Activated naive CD4-positive, alpha-beta T cell treated with anti-CD3 and anti-CD28 coated beads, Interleukin-2, amount 50 U/mL, for 24 hours (primary cell): ENCODE measurements around the gene PCARE.

Experiments used
- H3K27ac Mint-ChIP-seq: one replicate; pipeline ENCODE4 v1.8.0; 2021; ENCODE audit warnings: mild to moderate bottlenecking, mixed read lengths
- H3K27me3 Mint-ChIP-seq: one replicate; pipeline ENCODE4 v1.8.0; 2021; ENCODE audit warnings: mixed read lengths
- H3K36me3 Mint-ChIP-seq: one replicate; pipeline ENCODE4 v1.8.0; 2021; ENCODE audit warnings: mixed read lengths
- H3K4me1 Mint-ChIP-seq: one replicate; pipeline ENCODE4 v1.8.0; 2021; ENCODE audit warnings: mixed read lengths
- H3K4me3 Mint-ChIP-seq: one replicate; pipeline ENCODE4 v1.8.0; 2021; ENCODE audit warnings: mild to moderate bottlenecking, mixed read lengths
- H3K9me3 Mint-ChIP-seq: one replicate; pipeline ENCODE4 v1.8.0; 2021; ENCODE audit warnings: mixed read lengths

Gene PCARE

GRCh38 chr2:29072971-29073725, 1.2 kb downstream of the PCARE start:
- H3K36me3 Mint-ChIP-seq = no peaks in the 10 kb centered on the region
- H3K4me3 Mint-ChIP-seq = no peak overlapping the region
- no peaks in the 10 kb centered on the region for H3K4me1 Mint-ChIP-seq
- H3K27me3 Mint-ChIP-seq = no peaks in the 10 kb centered on the region
- peaks cover 5% of the 10 kb centered on the region for H3K9me3 Mint-ChIP-seq
- H3K27ac Mint-ChIP-seq = no peak overlapping the region

- Mint-ChIP-seq H3K4me3 (no peak overlapping the region), H3K36me3 (no peaks in the 10 kb centered on the region), H3K9me3 (no peaks in the 10 kb centered on the region), H3K27ac (no peak overlapping the region), H3K27me3 (no peaks in the 10 kb centered on the region), H3K4me1 (no peaks in the 10 kb centered on the region)
Observed at GRCh38 chr2:29072251-29072650, 2.1 kb downstream of the PCARE start.

GRCh38 chr2:29071032-29071975, 3.0 kb downstream of the PCARE start:
- no peaks in the 10 kb centered on the region for H3K4me1 Mint-ChIP-seq
- H3K9me3 Mint-ChIP-seq = no peaks in the 10 kb centered on the region
- no peak overlapping the region for H3K27ac Mint-ChIP-seq
- no peaks in the 10 kb centered on the region for H3K27me3 Mint-ChIP-seq
- H3K4me3 Mint-ChIP-seq = no peak overlapping the region
- no peaks in the 10 kb centered on the region for H3K36me3 Mint-ChIP-seq

GRCh38 chr2:29070526-29070925, 3.8 kb downstream of the PCARE start:
- H3K4me3 Mint-ChIP-seq = no peak overlapping the region
- H3K36me3 Mint-ChIP-seq = no peaks in the 10 kb centered on the region
- H3K4me1 Mint-ChIP-seq = no peaks in the 10 kb centered on the region
- H3K9me3 Mint-ChIP-seq = no peaks in the 10 kb centered on the region
- no peaks in the 10 kb centered on the region for H3K27me3 Mint-ChIP-seq
- no peak overlapping the region for H3K27ac Mint-ChIP-seq

GRCh38 chr2:29068513-29068912, 5.8 kb downstream of the PCARE start:
- no peaks in the 10 kb centered on the region for H3K27me3 Mint-ChIP-seq
- H3K27ac Mint-ChIP-seq = no peak overlapping the region
- no peaks in the 10 kb centered on the region for H3K36me3 Mint-ChIP-seq
- no peak overlapping the region for H3K4me3 Mint-ChIP-seq
- H3K4me1 Mint-ChIP-seq = no peaks in the 10 kb centered on the region
- no peaks in the 10 kb centered on the region for H3K9me3 Mint-ChIP-seq

- H3K36me3 Mint-ChIP-seq = no peaks in the 10 kb centered on the region
- H3K4me1 Mint-ChIP-seq = no peaks in the 10 kb centered on the region
- no peak overlapping the region for H3K4me3 Mint-ChIP-seq
- no peaks in the 10 kb centered on the region for H3K27me3 Mint-ChIP-seq
- H3K9me3 Mint-ChIP-seq = no peaks in the 10 kb centered on the region
- no peak overlapping the region for H3K27ac Mint-ChIP-seq
Observed at GRCh38 chr2:29066997-29067605, 7.2 kb downstream of the PCARE start.

GRCh38 chr2:29066271-29066860, 8.0 kb downstream of the PCARE start:
- Mint-ChIP-seq H3K9me3 (no peaks in the 10 kb centered on the region), H3K27ac (no peak overlapping the region), H3K4me1 (no peaks in the 10 kb centered on the region), H3K4me3 (no peak overlapping the region), H3K27me3 (no peaks in the 10 kb centered on the region), H3K36me3 (no peaks in the 10 kb centered on the region)

- H3K4me1 Mint-ChIP-seq = peaks cover 2% of the 10 kb centered on the region
- no peaks in the 10 kb centered on the region for H3K36me3 Mint-ChIP-seq
- no peaks in the 10 kb centered on the region for H3K9me3 Mint-ChIP-seq
- H3K27ac Mint-ChIP-seq = no peak overlapping the region
- H3K4me3 Mint-ChIP-seq = no peak overlapping the region
- H3K27me3 Mint-ChIP-seq = no peaks in the 10 kb centered on the region
Observed at GRCh38 chr2:29065068-29065811, 9.1 kb downstream of the PCARE start.

GRCh38 chr2:29064746-29065067, 9.6 kb downstream of the PCARE start:
- Mint-ChIP-seq H3K27me3 (no peaks in the 10 kb centered on the region), H3K36me3 (no peaks in the 10 kb centered on the region), H3K4me1 (peaks cover 8% of the 10 kb centered on the region), H3K4me3 (no peak overlapping the region), H3K9me3 (no peaks in the 10 kb centered on the region), H3K27ac (no peak overlapping the region)

GRCh38 chr2:29064346-29064715, 10.0 kb downstream of the PCARE start:
- Mint-ChIP-seq H3K27me3 (no peaks in the 10 kb centered on the region), H3K4me1 (peaks cover 11% of the 10 kb centered on the region), H3K27ac (no peak overlapping the region), H3K36me3 (no peaks in the 10 kb centered on the region), H3K9me3 (no peaks in the 10 kb centered on the region), H3K4me3 (no peak overlapping the region)

- Mint-ChIP-seq H3K4me3 (no peak overlapping the region), H3K27ac (no peak overlapping the region), H3K4me1 (peaks cover 12% of the 10 kb centered on the region), H3K9me3 (no peaks in the 10 kb centered on the region), H3K27me3 (no peaks in the 10 kb centered on the region), H3K36me3 (no peaks in the 10 kb centered on the region)
Observed at GRCh38 chr2:29063646-29064345, 10.5 kb downstream of the PCARE start.

GRCh38 chr2:29063056-29063455, 11.3 kb downstream of the PCARE start:
- no peak overlapping the region for H3K27ac Mint-ChIP-seq
- H3K27me3 Mint-ChIP-seq = no peaks in the 10 kb centered on the region
- H3K36me3 Mint-ChIP-seq = no peaks in the 10 kb centered on the region
- H3K4me1 Mint-ChIP-seq = peaks cover 12% of the 10 kb centered on the region
- H3K9me3 Mint-ChIP-seq = no peaks in the 10 kb centered on the region
- H3K4me3 Mint-ChIP-seq = no peak overlapping the region

- H3K4me3 Mint-ChIP-seq = no peak overlapping the region
- no peaks in the 10 kb centered on the region for H3K9me3 Mint-ChIP-seq
- no peaks in the 10 kb centered on the region for H3K27me3 Mint-ChIP-seq
- no peaks in the 10 kb centered on the region for H3K36me3 Mint-ChIP-seq
- H3K27ac Mint-ChIP-seq = no peak overlapping the region
- peaks cover 12% of the 10 kb centered on the region for H3K4me1 Mint-ChIP-seq
Observed at GRCh38 chr2:29062371-29062770, 12.0 kb downstream of the PCARE start.

GRCh38 chr2:29061616-29062015, 12.7 kb downstream of the PCARE start:
- Mint-ChIP-seq H3K4me3 (no peak overlapping the region), H3K4me1 (peaks cover 12% of the 10 kb centered on the region), H3K27me3 (no peaks in the 10 kb centered on the region), H3K36me3 (no peaks in the 10 kb centered on the region), H3K9me3 (no peaks in the 10 kb centered on the region), H3K27ac (no peak overlapping the region)

- H3K27me3 Mint-ChIP-seq = no peaks in the 10 kb centered on the region
- no peaks in the 10 kb centered on the region for H3K9me3 Mint-ChIP-seq
- H3K4me3 Mint-ChIP-seq = no peak overlapping the region
- no peaks in the 10 kb centered on the region for H3K36me3 Mint-ChIP-seq
- peaks cover 12% of the 10 kb centered on the region for H3K4me1 Mint-ChIP-seq
- no peak overlapping the region for H3K27ac Mint-ChIP-seq
Observed at GRCh38 chr2:29061176-29061575, 13.1 kb downstream of the PCARE start.
